IMR-90 (cell line): Measurements from ENCODE around the gene MBD3L4. TPM values are rescaled to one million over a fixed set of nuclear protein-coding genes. Genes with fewer than 3 reads are reported as not detected.
"Not testable (repeated sequence)": the region's sequence is repeated elsewhere in the genome, so short reads cannot be mapped to it uniquely, and the experiment has no call there.

Experiments
- ATAC-seq: fragments of 200-7000 bp; cut with Tn5 transposase; 2 replicates; pipeline ENCODE4 v1.9.1; 2020; ENCODE audit warnings: low read depth, mild to moderate bottlenecking, moderate library complexity
- BruUV-seq: library from RNA; stranded (reverse); fragments of 400-500 nt; replicated peaks from 2 replicates; lab custom pipeline; 2021; lab: Mats Ljungman, UMichigan
- CTCF ChIA-PET: fragments of 300-600 bp; formaldehyde crosslinking; extraction: SDS; loops from one replicate; lab custom pipeline; 2021; ENCODE audit warnings: antibody characterized with exemption; lab: Yijun Ruan, JAX
- POLR2A ChIA-PET: fragments of 300-600 bp; sonication (Branson Sonifier 250); formaldehyde crosslinking; loops from one replicate; lab custom pipeline; 2022; ENCODE audit warnings: antibody characterized with exemption; ENCODE audit not compliant: unreplicated experiment; lab: Charles Lee
- DNase-seq: peaks from one replicate; pipeline ENCODE4 v3.0.0; 2013
- H2AFZ ChIP-seq: replicated peaks from 2 replicates; pipeline ENCODE3; 2013; ENCODE audit warnings: low read length, mild to moderate bottlenecking; ENCODE audit not compliant: poor library complexity
- H2AK5ac ChIP-seq: 2 replicates; pipeline ENCODE4 v1.6.1; 2013; ENCODE audit warnings: low read depth, low read length, inconsistent platforms
- H2AK9ac ChIP-seq: replicated peaks from 2 replicates; pipeline ENCODE3; 2013; ENCODE audit warnings: mild to moderate bottlenecking, low read depth, low read length, moderate library complexity; ENCODE audit not compliant: poor library complexity
- H2BK120ac ChIP-seq: 2 replicates; pipeline ENCODE4 v1.6.1; 2013; ENCODE audit warnings: low read depth, low read length, inconsistent platforms
- H2BK15ac ChIP-seq: 3 replicates; pipeline ENCODE4 v1.6.1; 2013; ENCODE audit warnings: low read depth, low read length, inconsistent platforms
- H2BK20ac ChIP-seq: 2 replicates; pipeline ENCODE4 v1.6.1; 2013; ENCODE audit warnings: low read depth, mild to moderate bottlenecking, inconsistent platforms, low read length, moderate library complexity
- H2BK5ac ChIP-seq: 2 replicates; pipeline ENCODE4 v1.6.1; 2013; ENCODE audit warnings: mild to moderate bottlenecking, low read depth, low read length, inconsistent platforms; ENCODE audit not compliant: poor library complexity, severe bottlenecking
- H3K14ac ChIP-seq: replicated peaks from 2 replicates; pipeline ENCODE4 v1.6.1; 2013; ENCODE audit warnings: low read depth, low read length, inconsistent platforms
- H3K18ac ChIP-seq: 2 replicates; pipeline ENCODE4 v1.6.1; 2013; ENCODE audit warnings: low read depth, low read length, control low read depth
- H3K23ac ChIP-seq: 2 replicates; pipeline ENCODE4 v1.6.1; 2013; ENCODE audit warnings: low read depth, low read length, inconsistent platforms
- H3K27ac ChIP-seq: 2 replicates; pipeline ENCODE4 v1.5.1; 2013; ENCODE audit warnings: mild to moderate bottlenecking, control low read depth, low read length; ENCODE audit not compliant: insufficient read depth
- H3K27me3 ChIP-seq: 2 replicates; pipeline ENCODE4 v1.6.1; 2013; ENCODE audit warnings: low read length; ENCODE audit not compliant: control insufficient read depth, insufficient read depth
- H3K36me3 ChIP-seq: 2 replicates; pipeline ENCODE4 v1.6.1; 2013; ENCODE audit warnings: low read length, mixed read lengths; ENCODE audit not compliant: control insufficient read depth, insufficient read depth
- H3K4ac ChIP-seq: 2 replicates; pipeline ENCODE4 v1.6.1; 2013; ENCODE audit warnings: low read depth, low read length, inconsistent platforms
- H3K4me1 ChIP-seq: 2 replicates; pipeline ENCODE4 v1.6.1; 2013; ENCODE audit warnings: low read length, mixed read lengths; ENCODE audit not compliant: control insufficient read depth, insufficient read depth
- H3K4me2 ChIP-seq: 2 replicates; pipeline ENCODE4 v1.6.1; 2013; ENCODE audit warnings: low read depth, mild to moderate bottlenecking, control low read depth, low read length, moderate library complexity
- H3K4me3 ChIP-seq: 2 replicates; pipeline ENCODE4 v1.5.1; 2013; ENCODE audit warnings: low read depth, mild to moderate bottlenecking, control low read depth, low read length, moderate library complexity; ENCODE audit not compliant: insufficient read depth
- H3K56ac ChIP-seq: 2 replicates; pipeline ENCODE4 v1.6.1; 2013; ENCODE audit warnings: low read length, inconsistent platforms; ENCODE audit not compliant: insufficient read depth; ENCODE audit errors: extremely low read depth
- H3K79me1 ChIP-seq, 2 experiments: 2 replicates each; pipeline ENCODE4 v1.6.1; 2013; ENCODE audit warnings: low read length in 2 of 2, inconsistent platforms in 1 of 2, low read depth in 1 of 2
- H3K9ac ChIP-seq: 2 replicates; pipeline ENCODE4 v1.6.1; 2013; ENCODE audit warnings: low read depth, low read length, control low read depth
- H3K9me1 ChIP-seq: 2 replicates; pipeline ENCODE4 v1.6.1; 2013; ENCODE audit warnings: low read length, inconsistent platforms; ENCODE audit not compliant: insufficient read depth
- H3K9me3 ChIP-seq: 2 replicates; pipeline ENCODE4 v1.6.1; 2013; ENCODE audit warnings: low read length; ENCODE audit not compliant: control insufficient read depth, insufficient read depth
- H4K20me1 ChIP-seq: 2 replicates; pipeline ENCODE4 v1.6.1; 2013; ENCODE audit warnings: low read length, inconsistent platforms; ENCODE audit not compliant: insufficient read depth
- H4K5ac ChIP-seq: 2 replicates; pipeline ENCODE4 v1.6.1; 2013; ENCODE audit warnings: mild to moderate bottlenecking, low read depth, low read length, control low read depth
- H4K8ac ChIP-seq, 2 experiments: 2 replicates each; pipeline ENCODE4 v1.6.1; 2013; ENCODE audit warnings: low read depth in 2 of 2, low read length in 2 of 2, control low read depth in 1 of 2, inconsistent platforms in 1 of 2
- H4K91ac ChIP-seq: 2 replicates; pipeline ENCODE4 v1.6.1; 2013; ENCODE audit warnings: low read depth, low read length, inconsistent platforms; ENCODE audit not compliant: insufficient read depth
- WGBS, 2 experiments: methylation state at CpG; one replicate each; pipeline versions ENCODE4 v1.1.5 to v1.1.7; 2013; ENCODE audit warnings: missing lambda C conversion rate in 2 of 2; ENCODE audit not compliant: insufficient read length in 1 of 2; ENCODE audit errors: extremely low coverage in 2 of 2; 5-methylcytosine and 5-hydroxymethylcytosine counted together
- dilution Hi-C: fragments of 300-500 bp; cut with HindIII; formaldehyde crosslinking; loops from one replicate; pipeline ENCODE4 v1.14.3; 2018; ENCODE audit warnings: low sequenced_read_pairs; ENCODE audit not compliant: unreplicated experiment
- in situ Hi-C: fragments of 300-500 bp; cut with MboI; formaldehyde crosslinking; loops from 3 replicates; pipeline ENCODE4 v1.14.3; 2019; ENCODE audit warnings: low sequenced_read_pairs, inconsistent platforms, mixed read lengths
- intact Hi-C: fragments of 100-400 bp; cut with micrococcal nuclease; formaldehyde crosslinking; loops from 2 replicates; pipeline ENCODE4 v1.10.0; 2022
- polyA plus RNA-seq, 3 experiments: library from polyadenylated mRNA; depleted of rRNA; stranded (reverse); fragments of >200 nt; gene quantifications; 2 replicates each; pipeline ENCODE4 v1.2.3, GENCODE V29; 2012; ENCODE audit warnings: low replicate concordance in 1 of 3
- total RNA-seq: library from RNA; depleted of rRNA; stranded (reverse); fragments of >200 nt; gene quantifications from 2 replicates; pipeline ENCODE4 v1.2.3, GENCODE V29; 2012

Gene MBD3L4
- total and polyA plus RNA-seq, 2 of the 4 experiments (the other 2 are of a cell fraction), result not detected

DNA sequence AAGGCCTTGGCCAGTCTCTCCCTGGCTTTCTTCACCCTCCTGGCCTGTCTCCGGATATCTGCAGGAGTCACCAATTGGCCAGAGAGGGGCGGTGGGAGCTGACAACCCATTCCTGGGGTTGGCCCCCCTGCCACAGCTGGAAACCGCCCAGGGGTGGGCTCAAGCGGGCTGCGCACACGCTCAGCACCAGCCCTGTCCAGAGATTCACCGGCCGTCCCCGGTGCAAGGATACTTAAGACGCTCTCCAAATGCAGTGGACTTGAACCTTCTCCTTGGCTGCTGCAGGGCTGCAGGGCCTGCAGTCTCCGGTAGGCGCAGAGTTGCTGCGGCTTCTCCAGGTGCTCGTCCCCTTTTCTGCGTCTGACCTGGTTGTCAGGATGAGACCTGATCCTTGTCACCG lies 16.4 kb upstream of the MBD3L4 start:
- H2AK5ac ChIP-seq, H3K9me1 ChIP-seq, H3K18ac ChIP-seq, H4K91ac ChIP-seq, DNase-seq, H2BK20ac ChIP-seq, H3K27me3 ChIP-seq, H3K36me3 ChIP-seq, H3K4me2 ChIP-seq, dilution Hi-C loops, BruUV-seq, H3K56ac ChIP-seq, H3K4me1 ChIP-seq, H2BK5ac ChIP-seq, H4K5ac ChIP-seq, H3K23ac ChIP-seq, H4K20me1 ChIP-seq, H3K9ac ChIP-seq, intact Hi-C loops, H2BK120ac ChIP-seq, H4K8ac ChIP-seq, POLR2A ChIA-PET, H2AFZ ChIP-seq, H3K14ac ChIP-seq, H3K4me3 ChIP-seq, ATAC-seq, H3K27ac ChIP-seq, in situ Hi-C loops, H2BK15ac ChIP-seq, H3K4ac ChIP-seq, H3K79me1 ChIP-seq, CTCF ChIA-PET, H2AK9ac ChIP-seq, H3K9me3 ChIP-seq: not testable (repeated sequence)
- WGBS, 2 experiments, result no CpG with 5 or more reads among the region's 16 CpGs
